WTC11 (cell line): Measurements from ENCODE around the gene CTXN1. TPM values are rescaled to one million over a fixed set of nuclear protein-coding genes. Genes with fewer than 3 reads are reported as not detected.

ENCODE experiments used
- ATAC-seq: fragments of 200-7000 bp; cut with Tn5 transposase; 2 replicates; pipeline ENCODE4 v1.10.0; 2021; ENCODE audit warnings: mild to moderate bottlenecking, moderate library complexity
- CTCF ChIA-PET: fragments of 300-600 bp; sonication (Branson Sonifier 250); formaldehyde crosslinking; loops from one replicate; lab custom pipeline; 2021; ENCODE audit warnings: antibody characterized with exemption; lab: Charles Lee
- POLR2A ChIA-PET: fragments of 350-600 bp; sonication (Branson Sonifier 250); formaldehyde crosslinking; loops from one replicate; lab custom pipeline; 2021; ENCODE audit warnings: antibody characterized with exemption; lab: Charles Lee
- DNase-seq: peaks from one replicate; pipeline ENCODE4 v3.0.0; 2021; ENCODE audit warnings: low spot score
- H3K27ac Mint-ChIP-seq: 2 replicates; pipeline ENCODE4 v1.8.0; 2021; ENCODE audit warnings: mixed read lengths
- H3K27me3 Mint-ChIP-seq: 2 replicates; pipeline ENCODE4 v1.8.0; 2021; ENCODE audit warnings: low read depth, mild to moderate bottlenecking, moderate library complexity, mixed read lengths
- H3K36me3 Mint-ChIP-seq: 2 replicates; pipeline ENCODE4 v1.8.0; 2021; ENCODE audit warnings: mixed read lengths
- H3K4me1 Mint-ChIP-seq: 2 replicates; pipeline ENCODE4 v1.8.0; 2022; ENCODE audit warnings: mixed read lengths
- H3K4me3 Mint-ChIP-seq: 2 replicates; pipeline ENCODE4 v1.8.0; 2021; ENCODE audit warnings: mild to moderate bottlenecking, moderate library complexity, mixed read lengths
- H3K9me3 Mint-ChIP-seq: 2 replicates; pipeline ENCODE4 v1.8.0; 2021; ENCODE audit warnings: mixed read lengths
- CREB1 ChIP-seq: sonication (generic); formaldehyde crosslinking; IDR thresholded peaks from 2 replicates; pipeline ENCODE4 v1.8.0; 2023; ENCODE audit warnings: mild to moderate bottlenecking, missing genetic modification reagents
- GRHL2 ChIP-seq: fragments of 250-450 bp; sonication (Bioruptor Pico); IDR thresholded peaks from 2 replicates; pipeline ENCODE4 v1.8.0; 2022; ENCODE audit warnings: mild to moderate bottlenecking, moderate library complexity; ENCODE audit not compliant: insufficient replicate concordance, severe bottlenecking
- GTF2I ChIP-seq: fragments of 250-450 bp; sonication (Bioruptor Pico); conservative IDR thresholded peaks from 2 replicates; pipeline ENCODE4 v1.4.0; 2021; ENCODE audit warnings: mild to moderate bottlenecking
- JAZF1 ChIP-seq: fragments of 250-450 bp; sonication (Bioruptor Pico); IDR thresholded peaks from 2 replicates; pipeline ENCODE4 v1.9.0; 2021; ENCODE audit warnings: moderate library complexity, mild to moderate bottlenecking, inconsistent platforms
- KAT7 ChIP-seq: sonication (generic); formaldehyde crosslinking; IDR thresholded peaks from 2 replicates; pipeline ENCODE4 v1.8.1; 2023; ENCODE audit warnings: missing genetic modification reagents, mild to moderate bottlenecking, borderline replicate concordance
- NFATC4 ChIP-seq: fragments of 250-450 bp; sonication (Bioruptor Pico); IDR thresholded peaks from 2 replicates; pipeline ENCODE4 v1.9.0; 2021; ENCODE audit warnings: mild to moderate bottlenecking
- NFYB ChIP-seq: sonication (generic); formaldehyde crosslinking; conservative IDR thresholded peaks from 2 replicates; pipeline ENCODE4 v1.8.0; 2022; ENCODE audit warnings: low read depth, missing genetic modification reagents
- NR2C2 ChIP-seq: sonication (generic); formaldehyde crosslinking; IDR thresholded peaks from 2 replicates; pipeline ENCODE4 v1.8.0; 2022; ENCODE audit warnings: mild to moderate bottlenecking, missing genetic modification reagents
- SP1 ChIP-seq: sonication (generic); formaldehyde crosslinking; conservative IDR thresholded peaks from 2 replicates; pipeline ENCODE4 v1.8.1; 2022; ENCODE audit warnings: missing genetic modification reagents
- ZNF138 ChIP-seq: sonication (generic); formaldehyde crosslinking; conservative IDR thresholded peaks from 2 replicates; pipeline ENCODE4 v1.8.1; 2022; ENCODE audit warnings: mild to moderate bottlenecking, moderate library complexity, missing genetic modification reagents
- ZNF232 ChIP-seq: sonication (generic); formaldehyde crosslinking; IDR thresholded peaks from 2 replicates; pipeline ENCODE4 v1.8.0; 2022; ENCODE audit warnings: mild to moderate bottlenecking, missing genetic modification reagents
- ZNF396 ChIP-seq: fragments of 250-450 bp; sonication (Bioruptor Pico); IDR thresholded peaks from 2 replicates; pipeline ENCODE4 v1.8.0; 2021; ENCODE audit warnings: mild to moderate bottlenecking, moderate library complexity, borderline replicate concordance
- ZNF423 ChIP-seq: fragments of 250-450 bp; sonication (Bioruptor Pico); IDR thresholded peaks from 2 replicates; pipeline ENCODE4 v2.1.2; 2022; ENCODE audit warnings: mild to moderate bottlenecking, moderate library complexity
- total RNA-seq: library from RNA; stranded (reverse); gene quantifications from 3 replicates; pipeline ENCODE4 v1.2.3, GENCODE V29; 2021
- TF ChIP-seq, protein P1 (sequence below): sonication (generic); formaldehyde crosslinking; IDR thresholded peaks from 2 replicates; pipeline ENCODE4 v1.8.1; 2023; ENCODE audit warnings: mild to moderate bottlenecking, missing genetic modification reagents
- TF ChIP-seq, protein P2 (sequence below): sonication (generic); formaldehyde crosslinking; IDR thresholded peaks from 2 replicates; pipeline ENCODE4 v1.8.0; 2023; ENCODE audit warnings: missing genetic modification reagents
- TF ChIP-seq, protein P3 (sequence below): sonication (generic); formaldehyde crosslinking; IDR thresholded peaks from 2 replicates; pipeline ENCODE4 v1.8.1; 2022; ENCODE audit warnings: low read depth, mild to moderate bottlenecking, moderate library complexity, missing genetic modification reagents, borderline replicate concordance
- TF ChIP-seq, protein P4 (sequence below): sonication (generic); formaldehyde crosslinking; IDR thresholded peaks from 2 replicates; pipeline ENCODE4 v1.8.0; 2022; ENCODE audit warnings: mild to moderate bottlenecking, missing genetic modification reagents
- TF ChIP-seq, protein P5 (sequence below): fragments of 200-600 bp; IDR thresholded peaks from 2 replicates; pipeline ENCODE4 v1.8.0; 2022; ENCODE audit warnings: antibody characterized with exemption

CTXN1 gene
- total RNA-seq, 1 experiment from 2014 or later: 48.2 TPM

DNA sequence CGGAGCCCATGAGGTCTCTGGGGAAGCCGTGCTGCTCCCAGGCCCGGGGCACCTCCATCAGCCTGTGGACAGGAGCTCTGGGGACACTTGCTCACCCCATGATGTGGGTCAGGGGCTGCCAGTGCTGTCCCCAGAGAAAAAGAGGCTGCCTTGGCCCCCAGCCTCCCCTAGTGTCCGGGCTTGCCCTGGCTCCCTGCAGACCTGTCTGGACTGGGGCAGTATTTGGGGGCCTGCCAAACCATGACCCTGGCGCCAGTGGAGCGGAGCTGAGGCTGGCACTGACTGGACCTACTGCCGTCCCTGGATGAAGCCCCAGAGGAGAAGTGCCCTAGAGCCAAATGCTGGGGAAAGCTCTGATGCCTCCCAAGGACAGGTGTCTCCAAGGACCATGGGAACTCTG, 49.1 kb upstream of the CTXN1 start (continued):
- TF ChIP-seq KAT7 (CRISPR knock-in tag) (no peak), ZNF138 (CRISPR knock-in tag) (no peak), NFATC4 (CRISPR knock-in tag) (no peak), NFYB (CRISPR knock-in tag) (no peak), JAZF1 (CRISPR knock-in tag) (no peak), ZNF396 (CRISPR knock-in tag) (no peak)

DNA sequence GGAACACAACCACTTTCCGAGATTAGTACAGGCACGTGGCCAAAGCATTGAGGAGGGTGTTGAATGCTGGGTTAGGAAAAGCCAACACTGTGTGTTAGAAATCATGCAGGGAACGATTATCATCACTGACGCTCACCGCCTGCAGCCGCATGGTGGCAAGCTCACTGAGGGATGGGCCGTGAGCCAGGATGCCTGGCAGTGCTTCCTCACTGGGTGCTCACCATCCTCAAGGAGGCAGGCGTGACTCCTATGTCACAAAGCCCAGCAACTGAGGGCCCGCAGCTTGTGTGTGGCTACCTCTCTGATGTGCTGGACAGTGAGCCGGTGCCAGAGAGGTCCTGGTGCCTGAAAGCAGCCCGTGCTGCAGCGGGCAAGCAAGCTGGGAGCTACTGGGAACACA, 47.9 kb upstream of the CTXN1 start:
- no peaks in the 10 kb centered on the region for H3K27me3 Mint-ChIP-seq
- TF ChIP-seq, protein P1, sequence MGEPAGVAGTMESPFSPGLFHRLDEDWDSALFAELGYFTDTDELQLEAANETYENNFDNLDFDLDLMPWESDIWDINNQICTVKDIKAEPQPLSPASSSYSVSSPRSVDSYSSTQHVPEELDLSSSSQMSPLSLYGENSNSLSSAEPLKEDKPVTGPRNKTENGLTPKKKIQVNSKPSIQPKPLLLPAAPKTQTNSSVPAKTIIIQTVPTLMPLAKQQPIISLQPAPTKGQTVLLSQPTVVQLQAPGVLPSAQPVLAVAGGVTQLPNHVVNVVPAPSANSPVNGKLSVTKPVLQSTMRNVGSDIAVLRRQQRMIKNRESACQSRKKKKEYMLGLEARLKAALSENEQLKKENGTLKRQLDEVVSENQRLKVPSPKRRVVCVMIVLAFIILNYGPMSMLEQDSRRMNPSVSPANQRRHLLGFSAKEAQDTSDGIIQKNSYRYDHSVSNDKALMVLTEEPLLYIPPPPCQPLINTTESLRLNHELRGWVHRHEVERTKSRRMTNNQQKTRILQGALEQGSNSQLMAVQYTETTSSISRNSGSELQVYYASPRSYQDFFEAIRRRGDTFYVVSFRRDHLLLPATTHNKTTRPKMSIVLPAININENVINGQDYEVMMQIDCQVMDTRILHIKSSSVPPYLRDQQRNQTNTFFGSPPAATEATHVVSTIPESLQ (CRISPR knock-in tag): no peak
- TF ChIP-seq ZNF138 (CRISPR knock-in tag) (no peak), ZNF423 (no peak), GRHL2 (no peak), ZNF232 (no peak), NR2C2 (CRISPR knock-in tag) (no peak), CREB1 (no peak)
- TF ChIP-seq, protein P2, sequence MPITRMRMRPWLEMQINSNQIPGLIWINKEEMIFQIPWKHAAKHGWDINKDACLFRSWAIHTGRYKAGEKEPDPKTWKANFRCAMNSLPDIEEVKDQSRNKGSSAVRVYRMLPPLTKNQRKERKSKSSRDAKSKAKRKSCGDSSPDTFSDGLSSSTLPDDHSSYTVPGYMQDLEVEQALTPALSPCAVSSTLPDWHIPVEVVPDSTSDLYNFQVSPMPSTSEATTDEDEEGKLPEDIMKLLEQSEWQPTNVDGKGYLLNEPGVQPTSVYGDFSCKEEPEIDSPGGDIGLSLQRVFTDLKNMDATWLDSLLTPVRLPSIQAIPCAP: no peak
- TF ChIP-seq, protein P3, sequence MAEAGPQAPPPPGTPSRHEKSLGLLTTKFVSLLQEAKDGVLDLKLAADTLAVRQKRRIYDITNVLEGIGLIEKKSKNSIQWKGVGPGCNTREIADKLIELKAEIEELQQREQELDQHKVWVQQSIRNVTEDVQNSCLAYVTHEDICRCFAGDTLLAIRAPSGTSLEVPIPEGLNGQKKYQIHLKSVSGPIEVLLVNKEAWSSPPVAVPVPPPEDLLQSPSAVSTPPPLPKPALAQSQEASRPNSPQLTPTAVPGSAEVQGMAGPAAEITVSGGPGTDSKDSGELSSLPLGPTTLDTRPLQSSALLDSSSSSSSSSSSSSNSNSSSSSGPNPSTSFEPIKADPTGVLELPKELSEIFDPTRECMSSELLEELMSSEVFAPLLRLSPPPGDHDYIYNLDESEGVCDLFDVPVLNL (CRISPR knock-in tag): no peak
- TF ChIP-seq, protein P4, sequence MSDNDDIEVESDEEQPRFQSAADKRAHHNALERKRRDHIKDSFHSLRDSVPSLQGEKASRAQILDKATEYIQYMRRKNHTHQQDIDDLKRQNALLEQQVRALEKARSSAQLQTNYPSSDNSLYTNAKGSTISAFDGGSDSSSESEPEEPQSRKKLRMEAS (CRISPR knock-in tag): no peak
- H3K36me3 Mint-ChIP-seq: peaks cover 34% of the 10 kb centered on the region
- no peak overlapping the region for H3K27ac Mint-ChIP-seq
- ChIA-PET POLR2A (no interaction called here), CTCF (interaction anchor here (0.6 to 2.9 kb wide), 4 partner anchors 23 to 54 kb away, joined by 3 to 8 read pairs (median 3); partner anchors contain the start of genes SNAPC2 and TIMM44)
- DNase-seq (no peak), ATAC-seq (no peak)
- no peaks in the 10 kb centered on the region for H3K9me3 Mint-ChIP-seq
- H3K4me1 Mint-ChIP-seq: peaks cover 19% of the 10 kb centered on the region
- no peak overlapping the region for H3K4me3 Mint-ChIP-seq

DNA sequence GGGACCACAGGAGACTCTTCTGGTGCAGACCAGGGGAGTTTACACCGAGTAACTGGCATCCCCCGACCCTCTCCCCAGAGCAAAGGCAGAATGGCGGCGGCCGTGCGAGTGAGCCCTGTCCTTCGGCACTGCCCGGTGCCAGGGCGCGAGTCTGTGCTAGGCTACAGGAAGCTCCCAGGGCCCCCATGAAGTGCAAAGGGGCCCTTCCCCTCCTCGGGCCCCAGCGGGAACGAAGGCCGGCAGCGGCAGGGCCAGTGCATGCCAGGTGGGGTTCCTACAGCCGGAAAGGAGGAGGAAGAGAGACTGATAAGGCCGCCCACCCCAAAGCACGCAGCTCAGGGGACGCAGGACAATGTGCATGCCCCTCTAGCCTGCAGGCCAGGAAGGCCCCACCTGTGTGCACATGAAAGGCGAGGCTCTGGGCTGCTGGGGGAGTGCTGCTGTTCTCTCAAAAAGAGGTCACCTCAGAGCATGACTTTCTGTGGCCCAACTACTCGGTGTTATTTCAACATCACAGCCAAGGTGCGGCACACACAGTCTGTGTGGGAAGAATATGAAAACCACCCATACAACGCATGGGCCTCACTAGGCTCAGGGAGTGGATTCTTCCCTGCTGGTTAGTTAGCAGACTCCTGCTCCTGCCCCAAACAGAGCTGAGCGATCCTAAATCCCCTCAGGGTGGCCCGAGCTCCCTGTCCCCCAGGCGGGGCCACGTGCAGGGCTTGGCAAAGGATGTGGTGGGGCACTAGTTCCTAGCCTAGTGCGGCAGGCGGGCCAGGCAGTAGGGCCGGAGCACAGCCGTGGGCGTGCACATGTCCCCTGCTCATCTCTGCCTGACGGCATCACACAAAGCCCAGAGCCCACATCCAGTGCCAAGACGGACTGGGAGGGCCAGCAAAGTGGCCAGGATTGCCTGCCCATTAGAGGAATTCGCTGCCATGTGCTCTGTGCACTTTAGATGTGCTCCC, 45.9 kb upstream of the CTXN1 start:
- peak overlapping the region; percentile 80 for H3K27ac Mint-ChIP-seq
- no peak overlapping the region for H3K4me3 Mint-ChIP-seq
- H3K9me3 Mint-ChIP-seq: no peaks in the 10 kb centered on the region
- H3K4me1 Mint-ChIP-seq: peaks cover 24% of the 10 kb centered on the region
- no peaks in the 10 kb centered on the region for H3K27me3 Mint-ChIP-seq
- no peak for ATAC-seq
- CTCF ChIA-PET: interaction anchor here (0.6 to 5.1 kb wide), 15 partner anchors 11 to 476 kb away, joined by 3 to 90 read pairs (median 6); partner anchors contain the start of gene TIMM44
- POLR2A ChIA-PET: interaction anchor here (0.6 to 1.1 kb wide), 2 partner anchors 34 to 66 kb away, joined by 3 read pairs; no protein-coding TSS in a partner anchor
- H3K36me3 Mint-ChIP-seq: peaks cover 46% of the 10 kb centered on the region
- no peak for TF ChIP-seq GRHL2
- no peak for TF ChIP-seq JAZF1 (CRISPR knock-in tag)
- no peak for TF ChIP-seq GTF2I (CRISPR knock-in tag)
- TF ChIP-seq SP1 (CRISPR knock-in tag): no peak
- TF ChIP-seq, protein P5, sequence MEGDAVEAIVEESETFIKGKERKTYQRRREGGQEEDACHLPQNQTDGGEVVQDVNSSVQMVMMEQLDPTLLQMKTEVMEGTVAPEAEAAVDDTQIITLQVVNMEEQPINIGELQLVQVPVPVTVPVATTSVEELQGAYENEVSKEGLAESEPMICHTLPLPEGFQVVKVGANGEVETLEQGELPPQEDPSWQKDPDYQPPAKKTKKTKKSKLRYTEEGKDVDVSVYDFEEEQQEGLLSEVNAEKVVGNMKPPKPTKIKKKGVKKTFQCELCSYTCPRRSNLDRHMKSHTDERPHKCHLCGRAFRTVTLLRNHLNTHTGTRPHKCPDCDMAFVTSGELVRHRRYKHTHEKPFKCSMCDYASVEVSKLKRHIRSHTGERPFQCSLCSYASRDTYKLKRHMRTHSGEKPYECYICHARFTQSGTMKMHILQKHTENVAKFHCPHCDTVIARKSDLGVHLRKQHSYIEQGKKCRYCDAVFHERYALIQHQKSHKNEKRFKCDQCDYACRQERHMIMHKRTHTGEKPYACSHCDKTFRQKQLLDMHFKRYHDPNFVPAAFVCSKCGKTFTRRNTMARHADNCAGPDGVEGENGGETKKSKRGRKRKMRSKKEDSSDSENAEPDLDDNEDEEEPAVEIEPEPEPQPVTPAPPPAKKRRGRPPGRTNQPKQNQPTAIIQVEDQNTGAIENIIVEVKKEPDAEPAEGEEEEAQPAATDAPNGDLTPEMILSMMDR: no peak
- TF ChIP-seq, all 79 proteins: peak for 0
- no peak for DNase-seq
